Thyroid gland (tissue), 4 donors: Measurements from ENCODE around the gene DAGLA.

Experiments used
- CTCF ChIP-seq, 6 experiments: fragments of 200-600 bp in 3 of 6; fragments of 450-650 bp in 3 of 6; sonication (generic) in 3 of 6; IDR thresholded peaks; one replicate each; pipeline ENCODE4 v1.5.1; 2016 to 2019; ENCODE audit warnings: antibody characterized with exemption in 6 of 6, mild to moderate bottlenecking in 2 of 6, inconsistent platforms in 1 of 6, moderate library complexity in 1 of 6
- POLR2A ChIP-seq, 2 donors: fragments of 450-650 bp; IDR thresholded peaks; one replicate each; pipeline ENCODE4 v1.6.1; 2017; ENCODE audit warnings: antibody characterized with exemption in 2 of 2, mild to moderate bottlenecking in 2 of 2, moderate library complexity in 1 of 2

DNA sequence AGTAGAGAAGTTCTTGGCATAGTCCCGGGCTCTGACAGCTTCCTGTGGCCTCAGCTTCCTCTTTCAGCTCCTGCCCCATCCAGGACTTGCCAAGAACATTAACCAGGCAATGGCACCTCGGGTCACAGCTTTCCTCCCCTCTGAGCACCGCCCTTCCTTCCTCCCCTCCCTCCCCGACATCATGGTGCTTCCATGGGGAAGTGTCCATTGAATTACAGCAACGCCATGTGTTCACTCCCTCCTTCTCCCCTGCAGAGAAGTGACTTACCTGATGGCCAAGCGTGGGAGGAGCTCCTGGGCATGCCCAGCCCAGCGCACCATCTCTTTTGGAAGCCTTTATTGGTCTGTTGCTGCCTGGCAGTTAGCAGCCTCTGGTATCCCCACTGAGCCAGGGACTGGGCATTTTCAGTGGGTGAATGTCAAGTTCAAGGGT is 25.8 kb upstream of the DAGLA start:
- no peak for TF ChIP-seq CTCF (IDR thresholded peaks at IDR 0.05)
- no peak for TF ChIP-seq POLR2A (IDR thresholded peaks at IDR 0.05)
